SK-N-SH (cell line): ENCODE measurements around the gene TMPRSS6.

Experiments used
- CHD2 ChIP-seq: fragments of 150-350 bp; IDR thresholded peaks from 2 replicates; pipeline ENCODE4 v1.6.1; 2018; ENCODE audit warnings: low read length; ENCODE audit not compliant: partially characterized antibody
- CTCF ChIP-seq: fragments of 200-600 bp; sonication (generic); IDR thresholded peaks from 2 replicates; pipeline ENCODE4 v1.6.1; 2017; ENCODE audit warnings: antibody characterized with exemption, mild to moderate bottlenecking, moderate library complexity
- JUND ChIP-seq: IDR thresholded peaks from 2 replicates; pipeline ENCODE4 v1.4.0; 2012
- MXI1 ChIP-seq: IDR thresholded peaks from 2 replicates; pipeline ENCODE4 v1.6.1; 2012; ENCODE audit warnings: mild to moderate bottlenecking, low read depth, low read length, improper control_type of control experiment
- NFIC ChIP-seq: IDR thresholded peaks from 2 replicates; pipeline ENCODE4 v1.4.0; 2012; ENCODE audit warnings: borderline replicate concordance
- RAD21 ChIP-seq: IDR thresholded peaks from 2 replicates; pipeline ENCODE4 v1.6.1; 2012; ENCODE audit warnings: mild to moderate bottlenecking, low read length

- TF ChIP-seq NFIC = no peak
- no peak for TF ChIP-seq CTCF
- no peak for TF ChIP-seq JUND
- no peak for TF ChIP-seq RAD21
- no peak for TF ChIP-seq CHD2
- no peak for TF ChIP-seq MXI1
Measured at GRCh38 chr22:37148742-37149665, 39.5 kb upstream of the TMPRSS6 start.
